ENCODE data around the gene LRP1.

The LRP1 gene

GRCh38 chr12:57127726-57128518, at the start of gene LRP1:
Gene LRP1 (plus strand): TSS chr12:57128483. CDS start chr12:57128965, 482 bp downstream.
- no peak for TF ChIP-seq CTCF (IDR thresholded peaks at IDR 0.05; ENCODE audit: borderline replicate concordance, insufficient read depth, low read depth, low read length)
- peak within 1 kb of the TSS; percentile 36 for H3K4me3 ChIP-seq (ENCODE audit: low read depth, low read length)

GRCh38 chr12:57078519-57079404, 49.5 kb upstream of the LRP1 start, which contains the start of gene NEMP1:
Gene NEMP1 (minus strand): TSS chr12:57078791. CDS start chr12:57078745, 46 bp downstream.
- no peak for TF ChIP-seq CTCF (IDR thresholded peaks at IDR 0.05; ENCODE audit: borderline replicate concordance, insufficient read depth, low read depth, low read length)
- peak within 1 kb of the TSS; percentile 78 for H3K4me3 ChIP-seq (ENCODE audit: low read depth, low read length)

GRCh38 chr12:57079821-57080220, 48.5 kb upstream of the LRP1 start:
- H3K4me3 ChIP-seq (ENCODE audit: low read depth, low read length): no peak overlapping the region
- no peak for TF ChIP-seq CTCF (IDR thresholded peaks at IDR 0.05; ENCODE audit: borderline replicate concordance, insufficient read depth, low read depth, low read length)

GRCh38 chr12:57080855-57081254, 47.4 kb upstream of the LRP1 start:
- H3K4me3 ChIP-seq (ENCODE audit: low read depth, low read length): no peak overlapping the region
- no peak for TF ChIP-seq CTCF (IDR thresholded peaks at IDR 0.05; ENCODE audit: borderline replicate concordance, insufficient read depth, low read depth, low read length)

GRCh38 chr12:57085999-57086492, 42.2 kb upstream of the LRP1 start:
- no peak for TF ChIP-seq CTCF (IDR thresholded peaks at IDR 0.05; ENCODE audit: borderline replicate concordance, insufficient read depth, low read depth, low read length)
- H3K4me3 ChIP-seq (ENCODE audit: low read depth, low read length): peak overlapping the region; percentile 91

GRCh38 chr12:57086493-57087009, 41.7 kb upstream of the LRP1 start:
- TF ChIP-seq CTCF (IDR thresholded peaks at IDR 0.05; ENCODE audit: borderline replicate concordance, insufficient read depth, low read depth, low read length): peak; percentile 39
- H3K4me3 ChIP-seq (ENCODE audit: low read depth, low read length): peak overlapping the region; percentile 91

Data from GM12875 (cell line).